ENCODE data around the gene KCNIP4. TPM values are rescaled to one million over a fixed set of nuclear protein-coding genes. Genes with fewer than 3 reads are reported as not detected.

KCNIP4 gene
- total and polyA plus RNA-seq, 2 donors (not counting 1 experiment from before 2014, with no cell fraction given), result not detected

- no peak for TF ChIP-seq CTCF (IDR thresholded peaks at IDR 0.05)
- H3K4me3 ChIP-seq (ENCODE audit: control extremely low read depth in 1 of 5, extremely low read depth in 1 of 5, insufficient read depth in 1 of 5, low read depth in 2 of 5, low read length in 4 of 5), result no peak overlapping the region
- Mint-ChIP-seq H3K27me3 (peaks cover 12% of the 10 kb centered on the region), H3K9me3 (ENCODE audit: insufficient read depth) (no peaks in the 10 kb centered on the region), H3K4me1 (peaks cover 20% of the 10 kb centered on the region), H3K27ac (no peak overlapping the region), H3K4me3 (no peak overlapping the region)
- H3K79me2 ChIP-seq (ENCODE audit: control insufficient read depth, insufficient read depth, low read length), result no peaks in the 10 kb centered on the region
- H2AFZ ChIP-seq (ENCODE audit: insufficient read depth, low read depth, low read length, poor library complexity, severe bottlenecking), result no peak overlapping the region
- peaks cover 0 to 7% (median 0%) of the 10 kb centered on the region in 4 experiments for H3K27me3 ChIP-seq (replicated peaks in 1 of 4; ENCODE audit: control extremely low read depth in 1 of 4, control insufficient read depth in 3 of 4, insufficient read depth in 4 of 4, low read length in 3 of 4)
- H3K27ac ChIP-seq (ENCODE audit: low read length in 2 of 2), result no peak overlapping the region
- H4K20me1 ChIP-seq (ENCODE audit: control insufficient read depth, insufficient read depth, low read length, poor library complexity, severe bottlenecking), result no peaks in the 10 kb centered on the region
- no CpG with 5 or more reads among the region's 1 CpG for WGBS (ENCODE audit: insufficient coverage)
- CTCF ChIA-PET, result no interaction called here
- H3K4me2 ChIP-seq (replicated peaks; ENCODE audit: low read depth, low read length, poor library complexity, severe bottlenecking), result no peak overlapping the region
- ATAC-seq (ENCODE audit: low read depth), result no peak
- POLR2A ChIA-PET, result no interaction called here
- H3K36me3 ChIP-seq (replicated peaks in 1 of 2; ENCODE audit: control extremely low read depth in 1 of 2, control insufficient read depth in 1 of 2, extremely low read depth in 1 of 2, insufficient read depth in 2 of 2, low read length in 1 of 2), result no peaks in the 10 kb centered on the region
- intact Hi-C loops (cut with micrococcal nuclease), result no loop called here
- no peak for DNase-seq
- no peaks in the 10 kb centered on the region for H3K9me3 ChIP-seq (ENCODE audit: control extremely low read depth in 1 of 3, control insufficient read depth in 2 of 3, insufficient read depth in 1 of 3, low read length in 2 of 3)
- no peak overlapping the region for H3K9ac ChIP-seq (ENCODE audit: low read length)
- peaks cover 11 to 15% of the 10 kb centered on the region in 2 donors for H3K4me1 ChIP-seq (ENCODE audit: control insufficient read depth in 2 of 2, insufficient read depth in 2 of 2, low read length in 2 of 2)
Observed at GRCh38 chr4:20696815-20697214, 1251.8 kb downstream of the KCNIP4 start.

- H2AFZ ChIP-seq (ENCODE audit: insufficient read depth, low read depth, low read length, poor library complexity, severe bottlenecking), result no peak overlapping the region
- POLR2A ChIA-PET, result no interaction called here
- Mint-ChIP-seq H3K4me3 (no peak overlapping the region), H3K9me3 (ENCODE audit: insufficient read depth) (no peaks in the 10 kb centered on the region), H3K27me3 (peaks cover 13% of the 10 kb centered on the region), H3K4me1 (no peaks in the 10 kb centered on the region), H3K27ac (no peak overlapping the region)
- TF ChIP-seq CTCF (IDR thresholded peaks at IDR 0.05) (no peak), EZH2 (IDR thresholded peaks at IDR 0.05; ENCODE audit: borderline replicate concordance, insufficient read depth, low read depth, low read length, poor library complexity, severe bottlenecking) (no peak)
- H3K4me2 ChIP-seq (replicated peaks; ENCODE audit: low read depth, low read length, poor library complexity, severe bottlenecking), result no peak overlapping the region
- no peak overlapping the region for H3K9ac ChIP-seq (ENCODE audit: low read length)
- H3K36me3 ChIP-seq (replicated peaks in 1 of 2; ENCODE audit: control extremely low read depth in 1 of 2, control insufficient read depth in 1 of 2, extremely low read depth in 1 of 2, insufficient read depth in 2 of 2, low read length in 1 of 2), result no peaks in the 10 kb centered on the region
- intact Hi-C loops (cut with micrococcal nuclease), result no loop called here
- H3K4me1 ChIP-seq (ENCODE audit: control insufficient read depth in 2 of 2, insufficient read depth in 2 of 2, low read length in 2 of 2), result no peaks in the 10 kb centered on the region
- no peaks in the 10 kb centered on the region for H4K20me1 ChIP-seq (ENCODE audit: control insufficient read depth, insufficient read depth, low read length, poor library complexity, severe bottlenecking)
- ATAC-seq (ENCODE audit: low read depth), result no peak
- no peak for DNase-seq
- H3K27ac ChIP-seq (ENCODE audit: low read length in 2 of 2), result no peak overlapping the region
- WGBS (ENCODE audit: insufficient coverage), result no CpG with 5 or more reads among the region's 3 CpGs
- H3K79me2 ChIP-seq (ENCODE audit: control insufficient read depth, insufficient read depth, low read length), result no peaks in the 10 kb centered on the region
- H3K9me3 ChIP-seq (ENCODE audit: control extremely low read depth in 1 of 3, control insufficient read depth in 2 of 3, insufficient read depth in 1 of 3, low read length in 2 of 3), result no peaks in the 10 kb centered on the region
- H3K4me3 ChIP-seq (ENCODE audit: control extremely low read depth in 1 of 5, extremely low read depth in 1 of 5, insufficient read depth in 1 of 5, low read depth in 2 of 5, low read length in 4 of 5), result no peak overlapping the region
- peaks cover 0 to 4% (median 0%) of the 10 kb centered on the region in 4 experiments for H3K27me3 ChIP-seq (replicated peaks in 1 of 4; ENCODE audit: control extremely low read depth in 1 of 4, control insufficient read depth in 3 of 4, insufficient read depth in 4 of 4, low read length in 3 of 4)
- CTCF ChIA-PET, result interaction anchor here (1.6 kb wide), 1 partner anchor 13 kb away, joined by 4 read pairs; no protein-coding TSS in a partner anchor
Observed at GRCh38 chr4:20687864-20688263, 1260.7 kb downstream of the KCNIP4 start.
